Measurements from ENCODE around the gene GANAB. TPM values are rescaled to one million over a fixed set of nuclear protein-coding genes. Genes with fewer than 3 reads are reported as not detected.
A peak's percentile ranks its signal among the peaks of the same experiment; 100 is the strongest.

The GANAB gene
- total and polyA plus RNA-seq, 8 donors, result 88.1 to 210 (median 141) TPM

DNA sequence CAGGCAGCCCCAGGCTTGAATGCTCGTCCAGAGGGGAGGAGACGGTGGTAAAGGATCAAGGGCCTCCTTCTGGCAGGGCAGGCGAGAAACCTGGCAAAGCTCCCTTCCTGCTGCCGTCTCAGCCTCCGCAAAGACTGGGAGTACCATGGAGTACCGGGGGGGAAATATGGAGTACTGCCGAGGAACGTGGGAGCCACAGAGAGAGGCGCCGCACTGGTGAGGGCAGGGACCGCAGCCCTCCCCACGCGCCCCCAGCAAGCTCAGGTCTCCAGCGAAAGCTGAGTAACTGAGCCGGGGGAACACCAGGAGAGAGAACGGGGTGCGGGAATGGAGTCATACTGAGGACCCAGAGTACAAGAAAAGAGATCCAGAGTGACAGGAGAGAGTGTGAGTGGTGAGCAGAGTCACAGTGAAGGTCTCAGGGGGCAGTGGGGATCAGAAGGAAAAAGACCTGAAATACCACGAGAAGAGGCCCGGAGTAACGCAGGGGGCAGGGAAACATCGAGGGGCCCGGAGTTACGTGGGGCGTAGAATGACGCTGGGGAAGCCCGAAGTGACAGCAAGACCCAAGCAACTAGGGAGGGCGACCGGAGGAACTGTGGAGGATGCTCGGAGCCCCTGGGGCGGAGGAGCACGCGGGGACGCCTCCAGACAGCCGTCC, 34.6 kb downstream of the GANAB start:
- no peak for FAIRE-seq
- Histone ChIP-seq H3K36me3 (no peaks in the 10 kb centered on the region), H3K4me3 (peak overlapping the region; percentile 42 to 82 (median 58)), H3K27me3 (no peaks in the 10 kb centered on the region), H3K27ac (peak overlapping the region; percentile 67 to 97 (median 93)), H3K9me3 (no peaks in the 10 kb centered on the region), H3K4me1 (peaks cover 0 to 11% (median 0%) of the 10 kb centered on the region in 3 donors)
- peak in 2 of 6 donors; percentile 50 to 63 for DNase-seq
- ATAC-seq, result peak; percentile 1 to 14 (median 4)
- TF ChIP-seq CTCF (IDR thresholded peaks at IDR 0.05), result no peak
- intact Hi-C loops (cut with DNase I), result no loop called here
- 2 to 3% methylated on average over 29 to 34 of the region's 34 CpGs for WGBS, 2 donors

DNA sequence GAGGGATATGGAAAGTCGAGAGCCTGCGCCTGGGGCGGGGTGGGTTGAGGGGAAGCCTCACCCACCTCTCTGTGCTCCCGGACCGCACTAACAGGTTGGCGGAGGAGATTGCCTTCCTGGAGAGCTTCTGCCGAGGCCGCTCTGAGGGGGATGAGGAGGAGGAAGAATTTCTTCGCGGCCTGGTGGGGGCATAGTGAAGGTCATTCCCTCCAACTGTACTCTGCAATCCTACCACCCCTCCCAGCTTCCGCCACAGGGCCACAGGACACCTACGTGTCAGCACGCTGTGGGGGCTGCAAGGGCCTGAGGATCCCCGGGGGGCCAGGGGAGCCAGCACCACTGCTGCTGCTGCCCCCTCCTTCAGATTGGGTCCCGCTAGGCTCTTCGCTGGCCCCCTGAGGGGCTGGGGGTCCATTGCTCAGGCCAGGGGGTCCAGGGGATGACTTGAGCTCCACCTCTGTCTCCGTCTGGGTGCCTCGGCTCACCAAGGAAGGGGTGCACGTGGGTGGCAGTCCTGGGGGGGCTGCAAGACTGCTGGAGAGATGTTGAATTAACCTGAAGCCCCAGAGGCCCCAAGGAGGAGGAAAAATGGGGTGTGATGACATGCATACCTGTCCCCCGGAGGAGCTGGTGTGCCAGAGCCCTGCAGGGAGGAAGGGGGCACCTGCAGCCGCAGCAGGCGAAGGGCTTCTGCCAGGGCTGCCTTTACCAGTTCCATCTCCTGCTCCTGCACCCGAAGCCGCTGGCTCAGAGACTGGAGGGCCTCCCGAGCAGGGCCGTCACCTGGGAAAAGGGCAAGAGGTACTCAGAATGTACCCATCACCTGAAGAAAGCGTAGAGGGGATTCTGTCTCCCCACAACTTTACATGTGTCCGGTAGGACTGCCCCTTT, 35.4 kb downstream of the GANAB start:
- TF ChIP-seq CTCF (IDR thresholded peaks at IDR 0.05), result no peak
- Histone ChIP-seq H3K27me3 (no peaks in the 10 kb centered on the region), H3K4me3 (peak overlapping the region in 3 of 4 donors; percentile 42 to 82 (median 71)), H3K9me3 (no peaks in the 10 kb centered on the region), H3K36me3 (peaks cover 0 to 3% (median 0%) of the 10 kb centered on the region in 3 donors), H3K27ac (no peak overlapping the region), H3K4me1 (peaks cover 0 to 11% (median 0%) of the 10 kb centered on the region in 3 donors)
- intact Hi-C loops (cut with DNase I), result no loop called here
- FAIRE-seq (no peak), ATAC-seq (no peak), DNase-seq (no peak)
- 78 to 81% methylated on average over 25 to 28 of the region's 28 CpGs for WGBS, 2 donors

DNA sequence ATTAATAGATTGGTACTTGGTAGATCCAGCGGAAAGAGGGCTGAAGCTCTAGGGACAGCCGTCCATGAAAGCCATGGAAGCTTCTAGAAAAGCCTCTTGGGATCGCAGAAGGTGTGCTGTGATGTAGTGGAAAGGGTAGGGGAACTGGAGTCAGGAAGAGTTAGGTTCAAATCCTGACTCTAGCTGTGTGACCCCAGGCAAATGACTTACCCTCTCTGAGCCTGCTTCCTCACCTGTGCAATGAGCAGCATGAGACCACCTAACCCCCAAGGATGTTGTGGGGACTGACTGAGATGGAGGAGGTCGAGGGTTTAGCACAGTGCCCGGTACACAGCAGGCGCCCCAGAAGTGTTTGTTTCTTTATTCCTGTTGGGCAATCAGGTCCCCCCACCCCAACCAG, 36.0 kb downstream of the GANAB start:
- 82 to 87% methylated on average over 6 of the region's 6 CpGs for WGBS, 2 donors
- H3K36me3 ChIP-seq, result peaks cover 0 to 6% (median 0%) of the 10 kb centered on the region in 3 donors
- H3K4me1 ChIP-seq, result peaks cover 0 to 11% (median 0%) of the 10 kb centered on the region in 3 donors
- no peak for DNase-seq
- FAIRE-seq, result no peak
- H3K4me3 ChIP-seq, result no peak overlapping the region
- intact Hi-C loops (cut with DNase I), result no loop called here
- no peak overlapping the region for H3K27ac ChIP-seq
- no peak for TF ChIP-seq CTCF (IDR thresholded peaks at IDR 0.05)
- no peaks in the 10 kb centered on the region for H3K9me3 ChIP-seq
- H3K27me3 ChIP-seq, result no peaks in the 10 kb centered on the region
- ATAC-seq, result no peak

DNA sequence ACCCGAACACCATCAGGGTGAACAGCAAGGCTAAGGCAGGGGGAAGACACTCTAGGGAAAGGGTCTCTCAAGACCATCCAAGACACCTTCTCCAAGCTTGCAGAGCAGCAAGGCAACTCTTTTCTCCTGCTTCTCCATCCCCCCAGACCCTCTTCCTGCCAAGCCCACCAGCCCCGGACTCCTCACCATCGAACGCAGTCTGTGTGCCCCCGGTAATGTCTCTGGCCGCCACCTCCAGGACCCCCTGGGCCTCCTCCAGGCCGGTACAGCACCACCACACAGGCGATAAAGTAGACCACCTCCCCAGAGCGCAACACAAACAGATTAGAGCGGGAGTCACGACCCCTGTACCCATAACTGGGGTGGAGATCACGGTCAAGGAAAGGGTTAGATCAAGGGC, 37.6 kb downstream of the GANAB start:
- intact Hi-C loops (cut with DNase I), result no loop called here
- Histone ChIP-seq H3K4me1 (peaks cover 0 to 11% (median 0%) of the 10 kb centered on the region in 3 donors), H3K27ac (no peak overlapping the region), H3K4me3 (no peak overlapping the region), H3K9me3 (no peaks in the 10 kb centered on the region), H3K36me3 (peaks cover 0 to 10% (median 0%) of the 10 kb centered on the region in 3 donors), H3K27me3 (no peaks in the 10 kb centered on the region)
- FAIRE-seq, result no peak
- no peak for DNase-seq
- 87 to 95% methylated on average over 12 of the region's 12 CpGs for WGBS, 2 donors
- TF ChIP-seq CTCF (IDR thresholded peaks at IDR 0.05), result no peak
- ATAC-seq, result no peak

All from pancreas (tissue), 10 donors.